HG03457 (cell line): ENCODE measurements around the gene FMN2.

Experiments
- ATAC-seq: cut with Tn5 transposase; IDR thresholded peaks from one replicate; pipeline ENCODE4 v1.9.1; 2021; ENCODE audit warnings: moderate number of reproducible peaks; ENCODE audit not compliant: unreplicated experiment

FMN2 gene

GRCh38 chr1:240474133-240474614 lies 382.5 kb downstream of the FMN2 start:
- ATAC-seq = no peak

GRCh38 chr1:240475832-240476231 lies 384.1 kb downstream of the FMN2 start:
- ATAC-seq = no peak

GRCh38 chr1:240478536-240478935 lies 386.9 kb downstream of the FMN2 start:
- no peak for ATAC-seq

GRCh38 chr1:240484804-240485443 lies 393.2 kb downstream of the FMN2 start:
- no peak for ATAC-seq

GRCh38 chr1:240486611-240487010 lies 394.9 kb downstream of the FMN2 start:
- no peak for ATAC-seq

DNA sequence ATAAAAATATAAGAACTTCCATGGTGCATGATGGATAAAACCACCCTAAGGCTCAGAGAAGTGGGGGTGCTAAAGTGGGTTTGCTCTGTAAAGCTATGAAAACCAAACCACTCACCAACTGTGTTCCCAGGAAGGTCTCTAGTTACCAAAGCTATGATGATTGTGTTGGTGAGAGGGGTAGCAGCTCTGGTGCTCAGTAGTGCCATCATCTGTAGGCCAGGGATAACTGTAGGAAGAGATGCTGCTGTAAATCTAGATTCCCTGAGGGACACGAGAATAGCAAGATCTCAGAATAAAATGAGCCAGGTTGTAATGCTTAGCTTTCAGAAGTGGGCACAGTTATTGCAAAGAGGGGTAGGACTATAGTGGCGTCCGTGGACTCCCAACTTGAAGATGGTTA lies 395.8 kb downstream of the FMN2 start:
- no peak for ATAC-seq

GRCh38 chr1:240491156-240491555 lies 399.5 kb downstream of the FMN2 start:
- no peak for ATAC-seq

GRCh38 chr1:240491796-240492195 lies 400.1 kb downstream of the FMN2 start:
- no peak for ATAC-seq

- ATAC-seq = no peak
These were observed 401.3 kb downstream of the FMN2 start for GRCh38 chr1:240492832-240493440.

DNA sequence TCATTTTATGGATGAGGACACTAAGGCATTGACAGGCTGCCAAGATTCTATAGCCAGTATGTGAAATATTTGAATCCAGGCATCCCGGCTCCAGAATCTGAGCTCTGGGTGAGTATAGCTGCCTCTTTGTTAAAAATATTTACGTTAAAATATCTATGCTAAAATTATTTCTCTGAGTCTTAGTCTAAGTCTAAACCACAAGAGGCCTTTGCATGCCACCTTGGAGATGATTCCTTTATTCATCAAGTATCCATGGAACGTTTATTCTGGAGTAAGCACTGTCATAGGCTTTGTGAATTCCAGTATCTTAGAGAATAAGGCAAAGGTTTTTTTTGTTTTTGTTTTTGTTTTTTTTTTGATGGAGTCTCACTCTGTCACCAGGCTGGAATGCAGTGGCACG lies 403.9 kb downstream of the FMN2 start:
- ATAC-seq = no peak

DNA sequence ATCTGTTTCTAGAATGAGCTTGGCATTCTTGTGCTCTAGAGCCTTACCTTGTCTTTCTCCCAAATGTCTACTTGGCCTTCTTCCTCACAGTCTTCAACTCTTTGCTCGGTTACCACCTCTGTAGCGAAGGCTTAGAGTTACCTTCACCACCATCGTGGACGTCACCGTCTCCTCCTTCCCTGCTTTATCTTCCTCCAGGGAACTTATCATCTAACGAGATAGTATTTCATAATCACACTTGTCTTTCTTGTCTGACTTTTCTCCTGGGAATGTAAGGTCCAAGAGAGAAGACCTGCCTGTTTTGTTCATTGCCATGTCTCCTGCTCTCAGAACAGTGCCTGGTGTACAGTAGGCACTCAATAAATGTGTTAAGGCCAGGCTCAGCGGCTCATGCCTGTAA lies 404.7 kb downstream of the FMN2 start:
- no peak for ATAC-seq

DNA sequence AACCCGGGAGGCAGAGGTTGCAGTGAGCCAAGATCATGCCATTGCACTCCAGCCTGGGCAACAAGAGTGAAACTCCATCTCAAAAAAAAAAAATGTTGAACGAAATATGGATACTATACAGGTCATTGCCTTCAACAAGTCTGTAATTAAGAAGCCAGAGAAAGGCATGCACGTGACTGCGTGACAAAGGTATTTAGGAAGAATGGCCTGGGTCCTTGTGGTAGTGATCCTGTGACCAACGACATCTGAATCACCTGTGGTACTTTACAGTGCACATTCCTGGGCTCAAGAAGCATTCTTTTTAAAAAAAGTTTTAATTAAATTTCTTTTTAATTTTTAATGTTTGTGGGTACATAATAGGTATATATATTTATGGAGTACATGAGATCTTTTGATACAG lies 405.3 kb downstream of the FMN2 start:
- ATAC-seq = no peak

DNA sequence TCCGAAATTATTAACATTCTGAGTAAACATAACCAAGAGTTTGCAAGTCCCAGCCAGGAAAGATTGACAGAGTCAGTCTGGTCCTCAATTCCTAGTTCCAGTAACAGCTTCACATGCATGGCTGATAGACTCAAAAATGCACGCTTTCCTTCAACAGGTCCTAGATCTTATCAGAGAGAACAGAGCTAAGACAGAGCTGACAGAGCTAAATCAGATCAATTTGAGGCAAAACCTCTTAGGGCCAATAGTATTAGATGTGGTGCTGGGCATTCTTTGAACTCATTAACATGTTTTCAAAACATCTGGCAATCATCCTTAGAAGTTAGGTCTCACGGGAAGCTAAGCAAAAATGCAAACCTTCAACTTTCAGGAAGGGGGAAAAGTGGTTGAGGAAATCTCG lies 406.2 kb downstream of the FMN2 start:
- ATAC-seq = no peak

- no peak for ATAC-seq
These were observed 406.7 kb downstream of the FMN2 start for GRCh38 chr1:240498335-240498734.

DNA sequence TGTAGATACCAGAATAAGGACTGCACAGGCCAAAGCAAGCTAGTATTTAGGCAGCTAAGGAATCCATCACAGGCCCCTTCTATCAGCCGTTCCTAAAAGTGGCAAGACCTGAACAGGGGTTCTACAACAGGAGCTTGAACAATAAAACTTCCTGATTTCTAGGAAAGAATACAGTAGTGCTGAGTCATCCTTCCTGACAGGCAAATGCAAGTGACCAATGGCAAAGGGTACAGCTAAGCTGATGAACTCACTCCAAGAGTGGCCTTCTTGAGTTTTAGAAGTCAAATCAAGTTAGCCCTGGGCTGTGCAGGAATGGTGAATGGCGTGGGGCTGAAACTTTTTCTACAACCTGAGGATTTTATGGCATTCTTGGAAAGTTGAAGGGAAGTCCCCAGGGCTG lies 407.3 kb downstream of the FMN2 start:
- no peak for ATAC-seq

DNA sequence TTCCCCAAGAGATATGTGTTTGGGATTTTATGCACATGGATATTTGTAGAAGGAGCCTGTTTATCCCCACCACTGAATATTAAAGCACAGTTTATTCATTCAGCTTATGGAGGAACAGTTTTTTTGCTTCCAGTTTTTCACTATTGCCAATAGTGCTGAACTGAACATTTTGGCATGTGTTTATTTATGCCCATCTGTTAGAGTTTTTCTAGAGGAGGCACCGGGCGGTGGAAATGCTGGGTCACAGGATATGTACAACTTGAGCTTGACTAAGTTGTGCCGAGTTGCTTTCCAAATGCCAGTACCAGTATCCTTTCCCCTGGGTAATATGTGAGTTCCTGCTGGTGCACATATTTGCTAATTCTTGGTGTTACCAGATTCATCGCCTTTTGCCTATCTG lies 409.0 kb downstream of the FMN2 start:
- no peak for ATAC-seq

DNA sequence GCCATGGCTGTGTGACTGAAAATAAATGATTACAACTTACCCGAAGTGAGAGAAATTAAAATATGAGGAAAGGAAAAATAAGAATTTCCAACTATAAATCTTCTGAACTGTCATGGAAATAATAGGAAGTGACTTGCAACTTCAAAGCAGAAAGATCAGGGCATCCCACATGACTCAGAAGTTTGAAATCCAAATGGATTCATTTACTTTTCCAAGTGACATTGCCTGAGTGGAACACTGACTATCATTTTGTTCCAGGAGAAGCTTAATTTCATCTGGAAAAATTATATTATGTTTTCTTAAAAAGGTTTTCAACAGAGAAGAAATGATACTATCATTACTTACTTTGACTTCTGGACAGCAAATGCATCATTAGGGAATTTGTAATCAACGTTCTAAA lies 409.4 kb downstream of the FMN2 start:
- ATAC-seq = no peak

GRCh38 chr1:240503036-240503435 lies 411.4 kb downstream of the FMN2 start:
- no peak for ATAC-seq

GRCh38 chr1:240503558-240503957 lies 411.9 kb downstream of the FMN2 start:
- ATAC-seq = no peak

GRCh38 chr1:240506176-240506575 lies 414.5 kb downstream of the FMN2 start:
- ATAC-seq = no peak

GRCh38 chr1:240508201-240508600 lies 416.5 kb downstream of the FMN2 start:
- no peak for ATAC-seq

DNA sequence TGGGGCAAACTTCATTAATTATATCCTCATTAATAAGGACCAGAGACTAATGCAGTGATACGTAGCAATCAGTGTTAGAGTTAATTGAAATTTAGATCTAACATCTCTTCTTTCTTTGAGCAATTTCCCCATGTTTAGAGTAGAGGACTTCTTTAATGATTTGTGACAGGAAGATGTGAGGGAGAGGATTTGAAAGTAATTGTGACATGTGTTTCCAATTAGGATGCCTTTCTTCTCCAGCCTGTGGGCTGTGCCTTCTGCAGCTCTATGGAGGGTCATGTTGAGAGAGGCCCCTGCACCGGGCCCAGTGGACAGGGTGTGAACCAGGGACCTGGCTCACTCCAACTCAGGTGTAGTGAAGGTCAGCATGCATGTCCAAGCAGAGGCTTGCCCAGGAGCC lies 417.3 kb downstream of the FMN2 start:
- no peak for ATAC-seq

DNA sequence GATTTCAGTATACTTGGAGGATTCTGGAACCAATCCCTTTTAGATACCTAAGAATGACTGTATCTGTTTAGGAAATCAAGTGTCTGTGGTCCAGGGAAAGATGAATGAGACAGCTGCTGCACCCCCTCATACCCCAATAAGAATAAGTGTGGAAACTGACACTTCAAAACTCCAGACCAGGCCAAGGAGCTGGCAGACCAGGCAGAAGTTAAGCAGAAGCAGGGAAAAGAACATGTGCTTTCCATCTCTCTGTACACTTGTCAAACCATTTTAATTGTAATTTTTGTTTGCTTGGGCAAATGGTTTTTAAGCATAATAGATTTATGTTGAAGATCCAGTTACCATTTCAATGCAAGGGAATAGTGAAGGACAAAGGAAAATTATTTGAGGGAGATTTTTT lies 420.1 kb downstream of the FMN2 start:
- ATAC-seq = no peak
